Adrenal gland (tissue), 12 donors: Measurements from ENCODE around the gene MEIS1. TPM values are rescaled to one million over a fixed set of nuclear protein-coding genes. Genes with fewer than 3 reads are reported as not detected.

Experiments used
- DNase-seq, 7 donors: peaks; one replicate each; pipeline ENCODE4 v3.0.0-alpha.2; 2019 to 2020
- H3K27ac ChIP-seq, 5 donors: fragments of 200-600 bp; sonication (generic) in 4 of 5; 1 replicate in 3 of 5; 2 replicates in 2 of 5; pipeline versions ENCODE4 v1.5.1 to v1.8.0; 2016 to 2020; ENCODE audit warnings: mild to moderate bottlenecking in 1 of 5
- H3K27me3 ChIP-seq: fragments of 200-600 bp; 2 replicates; pipeline ENCODE4 v1.8.0; 2021
- H3K36me3 ChIP-seq, 2 donors: fragments of 200-600 bp; replicated peaks in 1 of 2; 1 replicate in 1 of 2; 2 replicates in 1 of 2; pipeline versions ENCODE4 v1.5.1 to v1.8.0; 2018 to 2022
- H3K4me1 ChIP-seq, 2 donors: fragments of 200-600 bp; replicated peaks in 1 of 2; 1 replicate in 1 of 2; 2 replicates in 1 of 2; pipeline versions ENCODE4 v1.5.1 to v1.8.0; 2018 to 2021
- H3K4me3 ChIP-seq, 4 donors: fragments of 200-600 bp; sonication (generic) in 3 of 4; one replicate each; pipeline ENCODE4 v1.5.1; 2016 to 2018
- H3K9me3 ChIP-seq, 3 donors: fragments of 200-600 bp; sonication (generic) in 1 of 3; replicated peaks in 1 of 3; 1 replicate in 2 of 3; 2 replicates in 1 of 3; pipeline versions ENCODE4 v1.5.1 to v1.8.0; 2016 to 2021
- POLR2A ChIP-seq, 2 donors: fragments of 450-650 bp; IDR thresholded peaks; one replicate each; pipeline ENCODE4 v1.6.1; 2017; ENCODE audit warnings: antibody characterized with exemption in 2 of 2, mild to moderate bottlenecking in 2 of 2, moderate library complexity in 1 of 2
- WGBS, 4 donors: extraction: QIAGEN DNeasy Blood & Tissue Kit in 2 of 4; methylation state at CpG; one replicate each; pipeline versions ENCODE4 v1.1.5 to v1.1.7; 2013 to 2017; 5-methylcytosine and 5-hydroxymethylcytosine counted together
- intact Hi-C, 2 donors: fragments of 100-400 bp; cut with DNase I; formaldehyde crosslinking; loops; one replicate each; pipeline versions ENCODE4 v1.14.1 to v1.15.0; 2022 to 2023
- polyA plus RNA-seq, 3 donors: library from polyadenylated mRNA; stranded (reverse); fragments of 200-250 nt in 2 of 3; fragments of 350-450 nt in 1 of 3; fragmentation: Illumina TruSeq in 1 of 3; extraction: RNeasy Lipid Tissue Mini Kit (QIAGEN cat#74804) in 1 of 3; gene quantifications; one replicate each; pipeline ENCODE4 v1.2.3, GENCODE V29; 2013 to 2014
- total RNA-seq, 9 donors: library from RNA; depleted of rRNA in 4 of 9; stranded (reverse); fragments of >200 nt in 4 of 9; fragments of 120-200 nt in 1 of 9; fragmentation: NEBNext Ultra II Directional in 1 of 9; extraction: Animal tissue kit (Norgen Biotek cat#: 25700) in 1 of 9; gene quantifications; one replicate each; pipeline versions ENCODE4 v1.1.0 to v1.2.4, GENCODE V29; 2013 to 2023
- TF ChIP-seq, protein P1 (sequence below), 6 experiments: fragments of 450-650 bp in 4 of 6; fragments of 200-600 bp in 2 of 6; sonication (generic) in 1 of 6; IDR thresholded peaks; 1 replicate in 5 of 6; 2 replicates in 1 of 6; pipeline versions ENCODE4 v1.5.1 to v1.8.0; 2016 to 2021; ENCODE audit warnings: antibody characterized with exemption in 6 of 6, mild to moderate bottlenecking in 2 of 6, moderate library complexity in 1 of 6
- donor health status: healthy with polysubstance abuse.
- donor health status: Bipolar disorder and iron deficiency.
- donor health status: DM: yes; HTN: yes; CAD: no.
- donor health status: DM: no; HTN: no; CAD: no.
- donor health status: DM: no; HTN: no; CAD: no.
- donor health status: DM: yes; HTN: yes; CAD: no.

MEIS1 gene
- total and polyA plus RNA-seq, 12 donors, result 56.3 to 257 (median 107) TPM

DNA sequence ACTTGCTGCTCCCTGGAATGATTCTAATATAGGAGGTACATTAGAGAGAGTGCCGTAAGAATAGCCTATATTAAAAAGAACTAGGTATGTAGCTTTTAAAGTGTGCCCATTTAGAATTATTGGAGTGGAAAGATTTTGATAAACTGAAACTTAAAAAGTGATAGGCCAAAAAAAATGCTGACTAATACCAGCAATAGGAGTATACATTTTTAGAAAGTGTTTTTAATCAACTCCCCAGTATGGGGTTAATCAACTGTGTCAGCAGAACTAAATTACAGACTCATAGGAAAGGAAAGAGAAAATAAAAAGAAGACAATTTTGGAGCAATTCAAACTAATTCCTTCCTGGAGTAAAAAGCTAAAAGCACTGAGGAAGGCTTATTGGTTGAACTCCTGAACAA is 13.3 kb upstream of the MEIS1 start:
- H3K4me1 ChIP-seq, result peaks cover 0 to 8% of the 10 kb centered on the region in 2 donors
- 73 to 94% (median 88%) methylated on average over 1 of the region's 1 CpG for WGBS, 4 donors
- no peak overlapping the region for H3K4me3 ChIP-seq
- TF ChIP-seq, protein P1, sequence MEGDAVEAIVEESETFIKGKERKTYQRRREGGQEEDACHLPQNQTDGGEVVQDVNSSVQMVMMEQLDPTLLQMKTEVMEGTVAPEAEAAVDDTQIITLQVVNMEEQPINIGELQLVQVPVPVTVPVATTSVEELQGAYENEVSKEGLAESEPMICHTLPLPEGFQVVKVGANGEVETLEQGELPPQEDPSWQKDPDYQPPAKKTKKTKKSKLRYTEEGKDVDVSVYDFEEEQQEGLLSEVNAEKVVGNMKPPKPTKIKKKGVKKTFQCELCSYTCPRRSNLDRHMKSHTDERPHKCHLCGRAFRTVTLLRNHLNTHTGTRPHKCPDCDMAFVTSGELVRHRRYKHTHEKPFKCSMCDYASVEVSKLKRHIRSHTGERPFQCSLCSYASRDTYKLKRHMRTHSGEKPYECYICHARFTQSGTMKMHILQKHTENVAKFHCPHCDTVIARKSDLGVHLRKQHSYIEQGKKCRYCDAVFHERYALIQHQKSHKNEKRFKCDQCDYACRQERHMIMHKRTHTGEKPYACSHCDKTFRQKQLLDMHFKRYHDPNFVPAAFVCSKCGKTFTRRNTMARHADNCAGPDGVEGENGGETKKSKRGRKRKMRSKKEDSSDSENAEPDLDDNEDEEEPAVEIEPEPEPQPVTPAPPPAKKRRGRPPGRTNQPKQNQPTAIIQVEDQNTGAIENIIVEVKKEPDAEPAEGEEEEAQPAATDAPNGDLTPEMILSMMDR (IDR thresholded peaks at IDR 0.05), result no peak
- TF ChIP-seq POLR2A (IDR thresholded peaks at IDR 0.05), result no peak
- intact Hi-C loops, result loop anchor here (10.0 kb wide), 3 partner anchors 777 to 1413 kb away; no protein-coding TSS in a partner anchor
- no peaks in the 10 kb centered on the region for H3K36me3 ChIP-seq
- no peaks in the 10 kb centered on the region for H3K9me3 ChIP-seq
- H3K27ac ChIP-seq, result no peak overlapping the region
- no peaks in the 10 kb centered on the region for H3K27me3 ChIP-seq
- DNase-seq, result no peak

DNA sequence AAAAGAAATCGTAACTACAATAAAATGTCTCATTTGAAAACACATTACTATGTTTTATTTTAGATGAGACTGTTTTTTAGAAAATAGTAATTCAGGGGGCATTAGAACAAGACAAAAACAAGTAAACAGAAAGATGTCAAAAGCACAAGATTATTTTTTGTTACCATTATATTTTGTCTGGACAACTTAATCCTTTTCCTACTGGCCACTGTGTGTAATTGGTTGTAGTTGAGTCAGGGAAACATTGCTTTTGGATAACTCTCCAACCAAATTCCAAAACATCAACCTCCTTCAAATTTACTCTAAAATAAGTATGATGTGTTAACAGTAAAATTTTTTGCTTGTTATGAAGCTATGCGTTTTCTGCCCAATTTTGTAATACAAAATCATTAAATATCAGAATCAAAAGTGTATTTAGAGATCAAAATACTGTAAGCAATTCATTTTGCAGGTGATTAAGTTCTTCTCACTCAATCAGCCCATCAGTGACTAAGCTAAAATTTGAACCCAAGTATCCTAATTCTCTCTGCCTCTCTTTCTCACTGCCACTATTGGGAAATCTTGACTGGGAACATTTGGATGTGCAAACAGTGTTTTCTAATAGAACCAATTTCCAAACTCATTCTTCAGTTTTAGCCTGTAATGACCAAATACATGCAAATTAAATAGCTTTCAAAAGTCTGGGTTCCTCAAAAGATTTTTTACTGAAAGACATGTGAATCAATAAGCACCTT is 11.4 kb upstream of the MEIS1 start:
- Histone ChIP-seq H3K9me3 (no peaks in the 10 kb centered on the region), H3K27ac (no peak overlapping the region), H3K4me1 (peaks cover 0 to 8% of the 10 kb centered on the region in 2 donors), H3K4me3 (no peak overlapping the region), H3K36me3 (no peaks in the 10 kb centered on the region), H3K27me3 (no peaks in the 10 kb centered on the region)
- intact Hi-C loops, result loop anchor here (10.0 kb wide), 3 partner anchors 779 to 1411 kb away; no protein-coding TSS in a partner anchor
- DNase-seq, result no peak
- 91 to 96% (median 94%) methylated on average over 2 of the region's 2 CpGs for WGBS, 4 donors
- TF ChIP-seq, protein P1 (IDR thresholded peaks at IDR 0.05), result no peak
- TF ChIP-seq POLR2A (IDR thresholded peaks at IDR 0.05), result no peak

DNA sequence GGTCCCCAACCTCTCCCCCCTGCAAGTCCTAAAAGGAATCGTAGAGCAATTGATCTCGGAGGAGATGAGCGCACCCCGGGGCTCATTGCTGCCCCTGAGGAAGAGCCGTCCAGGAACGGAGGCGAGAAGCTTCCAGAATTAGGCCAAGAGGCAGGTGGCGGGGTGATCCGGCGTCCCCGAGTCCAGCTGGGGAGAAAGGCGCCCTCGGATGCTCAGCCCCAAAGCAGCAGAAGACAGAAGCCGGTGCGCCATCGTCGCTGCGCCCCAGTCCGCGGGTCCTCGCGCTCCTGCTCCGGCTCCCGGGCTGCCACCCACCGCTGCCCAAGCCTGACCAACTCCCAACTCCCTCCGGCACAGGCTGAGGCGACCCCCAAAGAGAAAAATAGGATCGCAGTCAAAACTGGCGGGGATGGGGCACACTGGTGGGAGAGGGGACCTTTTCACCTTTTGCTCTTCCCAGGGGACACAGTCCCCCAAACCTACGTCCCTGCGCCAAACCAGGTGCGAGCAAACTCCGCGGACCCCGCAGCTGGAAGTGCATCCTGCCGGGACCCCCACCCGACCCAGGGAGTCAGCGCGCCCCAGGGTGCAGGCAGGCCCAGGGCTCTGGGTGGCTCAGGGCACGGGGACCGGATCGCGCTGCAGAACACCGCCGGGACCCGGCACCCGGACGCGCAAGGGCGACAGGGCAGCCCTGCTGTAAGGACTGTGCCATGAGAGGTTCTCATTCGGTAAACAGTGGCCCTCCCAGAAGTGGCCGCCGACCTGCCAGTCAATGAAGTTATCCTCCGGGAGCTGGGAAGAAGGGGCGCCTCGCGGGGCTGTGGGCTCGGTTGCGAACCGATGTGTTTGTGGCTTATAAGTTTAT is 8.4 kb upstream of the MEIS1 start:
- H3K36me3 ChIP-seq, result no peaks in the 10 kb centered on the region
- no peaks in the 10 kb centered on the region for H3K27me3 ChIP-seq
- H3K4me3 ChIP-seq, result peak overlapping the region in 2 of 4 donors; percentile 37 to 60
- no peak for TF ChIP-seq POLR2A (IDR thresholded peaks at IDR 0.05)
- TF ChIP-seq, protein P1 (IDR thresholded peaks at IDR 0.05), result no peak
- peak overlapping the region in 2 of 5 donors; percentile 32 to 52 for H3K27ac ChIP-seq
- WGBS, 4 donors, result 15 to 36% (median 26%) methylated on average over 10 to 60 of the region's 60 CpGs
- no peaks in the 10 kb centered on the region for H3K9me3 ChIP-seq
- DNase-seq, result no peak
- peaks cover 6 to 23% of the 10 kb centered on the region in 2 donors for H3K4me1 ChIP-seq
- intact Hi-C loops, result loop anchor here (10.0 kb wide), 3 partner anchors 782 to 1408 kb away; no protein-coding TSS in a partner anchor

DNA sequence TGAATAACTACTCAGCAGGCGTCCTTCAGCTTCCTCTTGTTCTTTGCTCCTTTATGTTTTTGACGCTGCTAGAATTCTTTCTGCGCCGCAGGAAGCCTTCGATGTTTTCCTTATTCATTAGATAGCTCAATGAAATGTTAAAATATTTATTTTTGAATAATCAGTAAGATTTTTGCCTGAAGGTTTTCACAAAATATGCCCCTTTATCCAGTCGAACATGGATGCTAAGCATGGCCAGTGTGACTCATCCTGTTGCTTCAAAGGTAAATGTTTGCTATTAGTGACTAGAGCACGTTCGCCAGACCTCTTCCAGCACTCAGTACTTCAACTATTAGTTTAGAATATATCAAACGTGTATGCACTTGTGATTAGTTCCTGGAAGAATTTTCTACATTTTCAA is 7.6 kb upstream of the MEIS1 start:
- DNase-seq, result no peak
- no peak overlapping the region for H3K4me3 ChIP-seq
- H3K4me1 ChIP-seq, result peaks cover 6 to 27% of the 10 kb centered on the region in 2 donors
- no peaks in the 10 kb centered on the region for H3K27me3 ChIP-seq
- 68 to 80% (median 73%) methylated on average over 9 of the region's 9 CpGs for WGBS, 4 donors
- H3K9me3 ChIP-seq, result no peaks in the 10 kb centered on the region
- intact Hi-C loops, result loop anchor here (10.0 kb wide), 3 partner anchors 782 to 1408 kb away; no protein-coding TSS in a partner anchor
- no peaks in the 10 kb centered on the region for H3K36me3 ChIP-seq
- no peak overlapping the region for H3K27ac ChIP-seq
- TF ChIP-seq, protein P1 (IDR thresholded peaks at IDR 0.05), result no peak
- no peak for TF ChIP-seq POLR2A (IDR thresholded peaks at IDR 0.05)
